Gastrocnemius medialis (tissue), 4 donors: ENCODE results near the gene LIN7A. TPM values are rescaled to one million over a fixed set of nuclear protein-coding genes. Genes with fewer than 3 reads are reported as not detected.

ENCODE experiments used
- ATAC-seq, 2 donors: fragments of 150-250 bp; one replicate each; pipeline ENCODE4 v1.9.1; 2016
- DNase-seq, 2 donors: peaks; one replicate each; pipeline ENCODE4 v3.0.0-alpha.2; 2019
- H3K27ac ChIP-seq, 4 donors: fragments of 200-600 bp; sonication (generic); 1 replicate in 1 of 4; 2 replicates in 3 of 4; pipeline ENCODE4 v1.5.1; 2016 to 2018; ENCODE audit warnings: mild to moderate bottlenecking in 2 of 4, moderate library complexity in 1 of 4
- H3K27me3 ChIP-seq, 3 donors: fragments of 200-600 bp; sonication (generic) in 2 of 3; 1 replicate in 1 of 3; 2 replicates in 2 of 3; pipeline versions ENCODE4 v1.5.1 to v1.6.0; 2016 to 2019; ENCODE audit warnings: mild to moderate bottlenecking in 1 of 3, moderate library complexity in 1 of 3
- H3K36me3 ChIP-seq, 2 donors: fragments of 200-600 bp; sonication (generic) in 1 of 2; one replicate each; pipeline ENCODE4 v1.5.1; 2017 to 2018
- H3K4me1 ChIP-seq, 2 donors: fragments of 200-600 bp; sonication (generic) in 1 of 2; one replicate each; pipeline ENCODE4 v1.5.1; 2016 to 2017; ENCODE audit warnings: mild to moderate bottlenecking in 2 of 2
- H3K4me3 ChIP-seq, 4 donors: fragments of 200-600 bp; sonication (generic) in 3 of 4; 1 replicate in 1 of 4; 2 replicates in 3 of 4; pipeline ENCODE4 v1.5.1; 2016 to 2019; ENCODE audit warnings: mild to moderate bottlenecking in 2 of 4
- H3K9me3 ChIP-seq, 3 donors: fragments of 200-600 bp; sonication (generic) in 2 of 3; 1 replicate in 1 of 3; 2 replicates in 2 of 3; pipeline ENCODE4 v1.5.1; 2016 to 2019
- CTCF ChIP-seq, 5 experiments: fragments of 450-650 bp in 3 of 5; fragments of 200-600 bp in 2 of 5; sonication (generic) in 2 of 5; IDR thresholded peaks in 4 of 5; conservative IDR thresholded peaks in 1 of 5; 1 replicate in 4 of 5; 2 replicates in 1 of 5; pipeline ENCODE4 v1.5.1; 2016 to 2019; ENCODE audit warnings: antibody characterized with exemption in 5 of 5, mild to moderate bottlenecking in 3 of 5, moderate library complexity in 3 of 5
- POLR2A ChIP-seq, 2 donors: fragments of 450-650 bp; IDR thresholded peaks; one replicate each; pipeline ENCODE4 v1.6.1; 2017; ENCODE audit warnings: antibody characterized with exemption in 2 of 2, mild to moderate bottlenecking in 2 of 2, moderate library complexity in 2 of 2
- in situ Hi-C, 4 donors: fragments of 200-750 bp; cut with MboI; loops; one replicate each; pipeline versions ENCODE4 v1.15.0 to v1.8.0; 2017; ENCODE audit warnings: low sequenced_read_pairs in 4 of 4
- intact Hi-C: fragments of 100-400 bp; cut with DNase I; formaldehyde crosslinking; loops from one replicate; pipeline ENCODE4 v1.15.1; 2023; ENCODE audit warnings: low total_unique reads
- total RNA-seq, 4 donors: library from RNA; depleted of rRNA; stranded (reverse); fragments of >200 nt; gene quantifications; one replicate each; pipeline versions ENCODE4 v1.1.0 to v1.2.3, GENCODE V29; 2016

The LIN7A gene
- total RNA-seq, 4 donors from 2014 or later, result 1.4 to 4.8 (median 2.8) TPM

- no peak overlapping the region for H3K4me3 ChIP-seq
- TF ChIP-seq CTCF (IDR thresholded peaks at IDR 0.05 in 4 of 5, conservative IDR thresholded peaks at IDR 0.05 in 1 of 5), result no peak
- no peak for TF ChIP-seq POLR2A (IDR thresholded peaks at IDR 0.05)
- H3K36me3 ChIP-seq, result no peaks in the 10 kb centered on the region
- H3K27me3 ChIP-seq, result no peaks in the 10 kb centered on the region
- H3K27ac ChIP-seq, result no peak overlapping the region
- in situ Hi-C loops, result no loop called here
- DNase-seq (no peak), ATAC-seq (no peak)
- no peaks in the 10 kb centered on the region for H3K9me3 ChIP-seq
- intact Hi-C loops, result no loop called here
- H3K4me1 ChIP-seq, result no peaks in the 10 kb centered on the region
These were observed 17.3 kb upstream of the LIN7A start for GRCh38 chr12:80954857-80955520.

DNA sequence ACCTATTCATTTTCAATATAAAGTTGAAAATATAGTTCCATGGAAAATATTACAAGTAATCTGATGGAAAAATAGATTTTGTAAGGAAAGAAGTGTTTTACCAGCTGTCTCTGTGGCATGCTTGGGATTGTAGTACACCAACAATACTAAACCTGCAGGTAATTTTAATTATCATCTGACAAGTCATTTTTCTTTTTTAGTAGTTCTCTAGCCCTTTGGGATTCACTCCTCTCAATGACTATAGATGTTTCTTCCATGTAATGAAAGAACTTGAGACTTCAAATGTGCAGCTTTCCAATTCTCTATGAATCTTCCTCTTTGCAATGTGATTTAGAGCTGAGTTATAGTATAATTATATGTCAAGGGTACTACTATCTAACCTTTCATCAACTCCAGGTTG, 14.7 kb upstream of the LIN7A start:
- DNase-seq (no peak), ATAC-seq (no peak)
- Histone ChIP-seq H3K4me3 (no peak overlapping the region), H3K36me3 (no peaks in the 10 kb centered on the region), H3K27ac (no peak overlapping the region), H3K9me3 (no peaks in the 10 kb centered on the region), H3K4me1 (no peaks in the 10 kb centered on the region), H3K27me3 (no peaks in the 10 kb centered on the region)
- intact Hi-C loops, result no loop called here
- TF ChIP-seq POLR2A (IDR thresholded peaks at IDR 0.05) (no peak), CTCF (IDR thresholded peaks at IDR 0.05 in 4 of 5, conservative IDR thresholded peaks at IDR 0.05 in 1 of 5) (no peak)
- in situ Hi-C loops, result no loop called here

DNA sequence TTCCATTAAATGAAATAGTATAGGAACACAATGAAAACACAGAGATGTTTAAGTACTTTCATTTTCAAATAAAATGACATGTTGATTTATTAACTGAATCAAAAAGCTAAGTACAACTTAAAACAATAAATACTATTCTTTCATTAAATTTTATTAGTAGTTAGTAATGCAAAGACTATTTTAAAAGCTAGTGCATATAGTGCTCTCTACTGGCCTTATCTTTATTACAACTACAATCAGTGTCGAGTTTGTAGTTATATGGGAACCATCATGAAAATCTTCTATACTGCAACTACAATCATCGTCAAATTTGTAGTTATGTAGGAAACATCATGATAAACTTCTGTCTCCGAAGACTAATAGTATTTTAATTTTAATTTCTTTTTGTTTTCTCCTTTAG, 8.9 kb upstream of the LIN7A start:
- H3K4me3 ChIP-seq, result no peak overlapping the region
- H3K27ac ChIP-seq, result no peak overlapping the region
- ATAC-seq (no peak), DNase-seq (no peak)
- in situ Hi-C loops, result no loop called here
- H3K27me3 ChIP-seq, result no peaks in the 10 kb centered on the region
- no peaks in the 10 kb centered on the region for H3K4me1 ChIP-seq
- H3K36me3 ChIP-seq, result no peaks in the 10 kb centered on the region
- intact Hi-C loops, result no loop called here
- no peaks in the 10 kb centered on the region for H3K9me3 ChIP-seq
- TF ChIP-seq CTCF (IDR thresholded peaks at IDR 0.05 in 4 of 5, conservative IDR thresholded peaks at IDR 0.05 in 1 of 5) (no peak), POLR2A (IDR thresholded peaks at IDR 0.05) (no peak)

DNA sequence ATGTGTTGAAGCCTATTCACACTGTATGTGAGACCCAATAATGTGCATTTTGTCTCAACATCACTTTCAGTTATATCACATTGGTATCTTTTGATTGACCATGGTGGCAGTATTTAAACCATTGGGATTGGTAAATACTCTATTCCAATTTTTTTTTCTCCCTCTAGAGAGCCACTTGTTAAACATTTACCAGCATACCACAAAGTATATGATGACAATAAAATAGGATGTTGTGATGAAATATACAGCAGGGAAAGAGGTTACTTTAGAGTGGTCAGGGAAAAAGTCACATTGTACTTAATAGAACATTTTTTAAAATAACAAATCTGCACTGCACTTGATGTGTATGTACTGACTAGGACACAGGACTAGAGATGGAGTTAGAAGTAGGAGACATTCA, 5.6 kb upstream of the LIN7A start:
- H3K9me3 ChIP-seq, result no peaks in the 10 kb centered on the region
- TF ChIP-seq POLR2A (IDR thresholded peaks at IDR 0.05), result no peak
- no peak for TF ChIP-seq CTCF (IDR thresholded peaks at IDR 0.05 in 4 of 5, conservative IDR thresholded peaks at IDR 0.05 in 1 of 5)
- no peaks in the 10 kb centered on the region for H3K36me3 ChIP-seq
- DNase-seq (no peak), ATAC-seq (no peak)
- H3K27me3 ChIP-seq, result no peaks in the 10 kb centered on the region
- intact Hi-C loops (no loop called here), in situ Hi-C loops (no loop called here)
- no peak overlapping the region for H3K4me3 ChIP-seq
- H3K4me1 ChIP-seq, result no peaks in the 10 kb centered on the region
- H3K27ac ChIP-seq, result no peak overlapping the region

DNA sequence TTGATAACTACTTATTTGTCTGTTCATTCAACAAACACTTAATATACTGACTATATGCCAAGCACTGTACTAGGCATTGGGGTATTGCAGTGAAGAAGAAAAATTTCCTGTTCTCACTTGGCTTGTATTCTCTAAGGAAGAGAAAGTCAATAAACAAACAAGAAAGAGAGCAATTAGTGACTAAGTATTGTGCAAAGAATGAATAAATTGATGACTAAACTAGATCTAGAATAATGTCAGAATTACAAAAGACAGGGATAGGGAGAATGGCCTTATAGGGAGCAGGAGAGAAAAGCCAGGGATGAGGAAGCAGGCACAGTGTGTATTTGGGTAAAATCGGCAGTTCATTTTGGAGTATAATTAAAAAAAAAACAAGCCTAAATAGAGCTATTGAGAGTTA, 4.2 kb upstream of the LIN7A start:
- intact Hi-C loops, result no loop called here
- in situ Hi-C loops, result no loop called here
- TF ChIP-seq POLR2A (IDR thresholded peaks at IDR 0.05), result no peak
- TF ChIP-seq CTCF (IDR thresholded peaks at IDR 0.05 in 4 of 5, conservative IDR thresholded peaks at IDR 0.05 in 1 of 5), result no peak

More for the DNA sequence above, 4.2 kb upstream of the LIN7A start:
- Histone ChIP-seq H3K4me1 (peaks cover 0 to 4% of the 10 kb centered on the region in 2 donors), H3K4me3 (no peak overlapping the region), H3K27ac (no peak overlapping the region), H3K36me3 (no peaks in the 10 kb centered on the region), H3K9me3 (no peaks in the 10 kb centered on the region), H3K27me3 (peaks cover 0 to 3% (median 0%) of the 10 kb centered on the region in 3 donors)
- DNase-seq (no peak), ATAC-seq (no peak)
